GM10847 (cell line): ENCODE measurements around the gene PLA2G2D.

Experiments used
- POLR2A ChIP-seq: IDR thresholded peaks from 2 replicates; pipeline ENCODE4 v1.6.1; 2011; ENCODE audit not compliant: insufficient read length; ENCODE audit errors: extremely low read depth

Gene PLA2G2D

GRCh38 chr1:20126806-20127440 is 7.6 kb upstream of the PLA2G2D start:
- TF ChIP-seq POLR2A, result no peak

DNA sequence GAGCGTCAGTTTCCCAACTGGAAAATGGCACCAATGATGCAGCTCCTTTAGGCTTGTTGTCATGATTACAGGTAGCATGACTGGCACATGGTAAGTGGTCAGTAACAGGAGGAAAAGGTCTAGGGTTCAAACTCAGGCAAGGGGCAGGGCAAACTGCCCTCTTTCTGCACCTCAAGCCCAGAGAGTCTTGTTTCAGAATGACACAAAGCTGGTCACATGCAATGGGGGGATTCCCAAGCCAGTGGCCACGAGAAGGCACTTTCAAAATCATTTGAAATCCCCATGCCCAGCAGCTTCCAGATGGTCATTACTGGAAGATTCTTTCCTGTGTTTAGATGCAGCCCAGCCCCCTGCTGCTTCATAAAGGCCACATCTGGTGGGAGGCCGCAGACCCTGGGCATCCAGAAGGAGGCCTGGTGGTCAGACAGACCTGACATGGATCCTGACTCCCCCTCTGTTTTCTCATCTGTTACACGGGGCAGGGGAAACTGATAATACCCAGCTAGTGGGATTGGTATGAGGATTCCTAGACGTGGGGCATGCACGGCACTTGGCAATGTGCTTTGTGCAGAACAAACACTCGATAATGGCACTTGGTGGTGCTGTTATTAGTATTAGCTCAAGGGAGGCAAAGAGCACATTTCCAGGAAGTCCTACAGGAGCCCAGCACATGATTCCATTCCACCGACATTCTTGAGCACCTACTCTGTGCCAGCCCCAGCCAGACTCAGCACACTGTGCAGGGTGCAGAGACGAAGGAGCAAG is 6.9 kb upstream of the PLA2G2D start:
- TF ChIP-seq POLR2A, result no peak

- TF ChIP-seq POLR2A, result no peak
These were observed 5.8 kb upstream of the PLA2G2D start for GRCh38 chr1:20125100-20125499.

GRCh38 chr1:20124456-20125057 is 5.2 kb upstream of the PLA2G2D start:
- no peak for TF ChIP-seq POLR2A

- TF ChIP-seq POLR2A, result no peak
These were observed 4.6 kb upstream of the PLA2G2D start for GRCh38 chr1:20123722-20124455.

- TF ChIP-seq POLR2A, result no peak
These were observed 1.5 kb upstream of the PLA2G2D start for GRCh38 chr1:20120796-20121195.

DNA sequence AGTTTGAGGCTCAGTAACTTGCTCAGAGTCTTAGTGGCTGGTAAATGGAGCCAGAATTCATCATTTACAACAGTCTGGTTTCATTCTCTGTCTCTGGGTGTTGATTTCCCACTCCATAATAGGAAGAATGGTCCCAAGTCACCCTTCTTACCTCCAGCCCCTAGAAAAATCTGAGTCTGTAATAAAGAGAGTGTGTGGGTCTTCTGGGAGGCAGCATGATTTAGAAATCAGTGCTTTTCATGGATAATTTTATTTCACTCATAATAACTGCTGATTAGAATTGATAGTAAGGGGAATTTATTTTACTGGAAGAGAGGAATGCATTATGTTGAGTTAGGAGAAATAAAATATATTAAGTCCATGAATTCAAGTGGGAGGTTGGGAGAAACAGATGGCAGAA is 2.1 kb downstream of the PLA2G2D start:
- TF ChIP-seq POLR2A, result no peak

DNA sequence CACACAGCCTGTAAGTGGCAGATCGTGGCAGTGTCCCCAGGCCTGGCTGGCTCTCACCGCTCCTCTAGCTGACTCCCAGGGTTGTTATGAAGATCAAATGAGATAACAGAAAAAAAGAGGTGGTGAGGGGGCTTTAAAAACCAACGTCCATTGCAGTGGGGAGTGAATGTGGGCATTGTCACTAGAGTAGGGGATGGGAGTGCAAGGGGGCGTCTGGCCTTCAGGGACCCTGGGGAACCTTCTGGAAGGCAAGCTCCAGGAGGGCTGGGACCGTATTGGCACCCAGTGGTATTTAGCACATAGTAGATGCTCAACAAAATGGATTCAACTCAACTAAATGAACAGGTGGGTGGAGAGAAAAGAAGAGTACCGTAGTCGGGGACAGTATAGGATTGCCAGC is 3.4 kb downstream of the PLA2G2D start:
- no peak for TF ChIP-seq POLR2A

GRCh38 chr1:20115479-20115878 is 3.9 kb downstream of the PLA2G2D start:
- TF ChIP-seq POLR2A, result no peak

DNA sequence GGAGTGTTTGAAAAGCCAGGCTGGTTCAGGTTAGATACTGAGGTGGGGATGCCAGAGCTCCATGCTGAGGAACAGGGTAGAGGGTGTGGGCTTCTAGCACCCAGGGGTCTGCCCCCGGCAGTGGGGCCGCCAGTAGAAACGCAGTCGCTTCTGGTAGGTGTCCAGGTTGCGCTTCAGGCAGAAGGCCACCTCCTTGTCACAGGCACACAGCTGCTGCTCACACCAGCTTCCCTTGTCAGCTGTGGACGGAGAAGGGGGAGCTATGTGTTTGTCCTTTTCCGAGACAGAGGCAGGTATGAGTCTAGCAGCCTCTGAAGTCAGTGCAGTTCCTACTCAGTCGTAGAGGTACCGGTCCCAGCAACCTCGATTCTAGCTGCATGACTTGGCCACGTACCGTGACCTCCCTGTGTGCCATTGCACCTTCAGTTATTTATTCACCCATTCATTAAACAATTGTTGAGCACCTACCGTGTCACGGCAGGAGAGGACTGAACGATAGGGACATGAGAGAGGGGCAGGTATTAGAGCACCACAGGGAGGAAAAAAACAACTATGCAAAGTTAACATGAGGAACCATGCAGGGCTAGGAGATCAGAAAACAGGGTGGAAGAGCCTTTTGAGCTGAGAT is 5.2 kb downstream of the PLA2G2D start:
- TF ChIP-seq POLR2A, result no peak

GRCh38 chr1:20112279-20113000 is 6.9 kb downstream of the PLA2G2D start:
- TF ChIP-seq POLR2A, result no peak

GRCh38 chr1:20111452-20111851 is 7.9 kb downstream of the PLA2G2D start:
- TF ChIP-seq POLR2A, result no peak

GRCh38 chr1:20110679-20111078 is 8.7 kb downstream of the PLA2G2D start:
- TF ChIP-seq POLR2A, result no peak

DNA sequence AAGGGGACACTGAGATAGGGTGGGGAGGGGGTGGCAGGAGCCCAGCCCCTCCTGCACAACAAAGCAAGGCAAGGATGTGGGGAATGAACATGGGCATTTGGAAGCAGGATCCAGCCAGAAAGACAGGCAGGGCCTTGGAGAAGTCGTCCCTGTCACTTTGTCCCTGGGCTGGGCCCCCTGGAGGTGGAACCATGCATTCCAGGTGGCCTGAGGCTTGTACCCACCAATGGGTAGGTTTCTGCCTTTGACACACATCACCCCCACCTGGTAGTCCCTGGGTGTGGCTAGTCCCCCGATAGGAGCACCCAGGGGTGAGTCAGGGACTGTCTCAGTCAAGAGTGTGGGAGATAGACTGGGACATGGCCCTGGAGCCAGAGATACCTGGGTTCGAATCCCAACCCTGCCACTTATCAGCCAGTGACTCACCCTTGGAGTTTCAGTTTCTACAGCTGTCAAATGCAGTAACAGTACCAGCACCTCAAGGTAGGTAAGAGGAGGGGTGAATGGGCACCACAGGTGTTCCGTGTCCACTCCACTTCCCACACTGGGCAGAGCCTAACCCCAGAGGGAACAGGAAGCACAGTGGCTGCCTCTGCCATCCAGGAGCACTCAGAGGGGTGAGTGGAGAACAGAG is 10.0 kb downstream of the PLA2G2D start:
- no peak for TF ChIP-seq POLR2A
